Superior temporal gyrus (tissue), 1 donor: ENCODE data around the gene ASCL1.

ENCODE experiments used
- DNase-seq: peaks from one replicate; pipeline ENCODE4 v3.0.0-alpha.2; 2016; ENCODE audit errors: extremely low spot score

Gene ASCL1

DNA sequence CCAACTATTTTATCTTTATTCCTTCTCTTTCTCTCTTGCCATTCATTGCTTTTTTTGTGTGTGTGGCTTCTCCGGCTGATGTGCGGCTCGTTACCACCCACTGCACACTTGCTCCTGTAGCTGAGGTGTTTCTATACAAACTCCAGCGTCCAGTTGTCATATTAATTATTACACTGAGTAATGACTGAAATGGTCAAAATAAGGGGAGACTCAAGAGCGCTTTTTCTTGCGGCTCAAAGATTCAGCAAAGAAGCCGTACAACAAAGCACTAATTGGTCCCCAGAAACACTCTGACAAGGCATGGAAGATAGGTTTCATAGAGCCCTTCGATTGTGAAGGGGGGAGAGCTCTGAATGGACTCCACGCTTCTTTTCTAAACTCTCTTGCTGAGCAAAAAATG lies 5.6 kb upstream of the ASCL1 start:
- DNase-seq: no peak

DNA sequence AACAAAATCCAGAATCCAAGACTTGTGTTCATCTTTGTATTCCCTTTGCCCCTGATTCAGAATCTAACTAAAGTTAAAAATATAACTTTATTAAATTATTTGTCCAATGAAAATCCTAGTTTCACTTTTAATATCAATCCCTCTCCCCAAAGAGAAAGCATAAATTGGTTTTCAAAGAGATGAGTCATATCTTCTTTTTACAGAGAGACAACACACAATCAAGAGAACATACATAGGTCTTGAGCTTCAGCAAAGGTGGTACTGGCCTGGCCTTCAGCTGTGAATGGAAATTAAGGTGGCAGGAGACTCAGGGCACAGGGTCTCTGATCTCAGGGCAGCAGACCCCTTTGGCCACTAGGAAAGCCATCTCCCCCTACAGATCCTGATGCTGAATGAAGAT lies 4.3 kb upstream of the ASCL1 start:
- no peak for DNase-seq

- DNase-seq: no peak
Observed at GRCh38 chr12:102954134-102954533, 3.3 kb upstream of the ASCL1 start.

DNA sequence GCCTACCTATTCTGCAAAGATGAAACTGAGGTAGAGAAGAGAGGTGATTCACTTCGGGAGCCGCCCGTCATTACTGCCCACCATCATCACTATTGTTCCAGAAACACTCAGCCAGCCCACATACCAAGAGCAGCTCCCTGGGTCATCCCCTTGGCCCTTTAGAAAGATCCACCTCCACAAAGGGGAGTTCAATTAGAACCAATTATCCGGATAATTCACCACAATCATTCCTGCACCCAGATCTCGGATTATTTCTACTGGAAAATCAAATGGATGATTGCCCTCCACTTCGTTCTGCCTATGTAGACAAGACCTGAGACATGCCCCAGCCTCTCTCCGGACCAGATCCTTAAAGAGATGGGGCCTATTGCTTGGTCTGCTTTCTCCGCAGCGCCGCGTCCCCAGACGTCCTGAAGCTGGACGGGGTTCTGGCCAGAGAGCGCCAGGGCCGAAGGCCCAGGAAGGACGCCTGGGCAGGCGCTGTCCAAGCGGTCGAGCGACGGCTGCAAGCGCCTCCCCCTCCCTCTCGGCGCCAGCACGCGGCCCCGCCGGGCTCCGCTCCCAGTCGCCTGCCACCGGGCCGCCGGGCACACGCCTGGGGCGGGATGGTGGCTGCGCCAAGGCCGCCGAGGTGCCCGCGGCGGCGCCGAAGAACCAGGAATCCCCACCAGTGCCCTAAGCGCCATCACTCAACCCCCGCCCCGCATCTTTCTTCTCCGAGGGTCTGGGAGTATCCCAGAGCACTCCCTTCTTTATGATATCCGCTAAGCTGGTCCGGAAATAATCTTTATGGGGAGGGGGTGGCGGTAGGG lies 1.3 kb upstream of the ASCL1 start:
- no peak for DNase-seq

GRCh38 chr12:102956738-102957327 lies 641 bp upstream of the ASCL1 start:
- no peak for DNase-seq

DNA sequence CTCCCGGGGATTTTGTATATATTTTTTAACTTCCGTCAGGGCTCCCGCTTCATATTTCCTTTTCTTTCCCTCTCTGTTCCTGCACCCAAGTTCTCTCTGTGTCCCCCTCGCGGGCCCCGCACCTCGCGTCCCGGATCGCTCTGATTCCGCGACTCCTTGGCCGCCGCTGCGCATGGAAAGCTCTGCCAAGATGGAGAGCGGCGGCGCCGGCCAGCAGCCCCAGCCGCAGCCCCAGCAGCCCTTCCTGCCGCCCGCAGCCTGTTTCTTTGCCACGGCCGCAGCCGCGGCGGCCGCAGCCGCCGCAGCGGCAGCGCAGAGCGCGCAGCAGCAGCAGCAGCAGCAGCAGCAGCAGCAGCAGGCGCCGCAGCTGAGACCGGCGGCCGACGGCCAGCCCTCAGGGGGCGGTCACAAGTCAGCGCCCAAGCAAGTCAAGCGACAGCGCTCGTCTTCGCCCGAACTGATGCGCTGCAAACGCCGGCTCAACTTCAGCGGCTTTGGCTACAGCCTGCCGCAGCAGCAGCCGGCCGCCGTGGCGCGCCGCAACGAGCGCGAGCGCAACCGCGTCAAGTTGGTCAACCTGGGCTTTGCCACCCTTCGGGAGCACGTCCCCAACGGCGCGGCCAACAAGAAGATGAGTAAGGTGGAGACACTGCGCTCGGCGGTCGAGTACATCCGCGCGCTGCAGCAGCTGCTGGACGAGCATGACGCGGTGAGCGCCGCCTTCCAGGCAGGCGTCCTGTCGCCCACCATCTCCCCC lies 777 bp downstream of the ASCL1 start:
- DNase-seq: no peak

GRCh38 chr12:102958830-102959176 lies 1.3 kb downstream of the ASCL1 start:
- no peak for DNase-seq

GRCh38 chr12:102959391-102959790 lies 1.9 kb downstream of the ASCL1 start:
- no peak for DNase-seq

DNA sequence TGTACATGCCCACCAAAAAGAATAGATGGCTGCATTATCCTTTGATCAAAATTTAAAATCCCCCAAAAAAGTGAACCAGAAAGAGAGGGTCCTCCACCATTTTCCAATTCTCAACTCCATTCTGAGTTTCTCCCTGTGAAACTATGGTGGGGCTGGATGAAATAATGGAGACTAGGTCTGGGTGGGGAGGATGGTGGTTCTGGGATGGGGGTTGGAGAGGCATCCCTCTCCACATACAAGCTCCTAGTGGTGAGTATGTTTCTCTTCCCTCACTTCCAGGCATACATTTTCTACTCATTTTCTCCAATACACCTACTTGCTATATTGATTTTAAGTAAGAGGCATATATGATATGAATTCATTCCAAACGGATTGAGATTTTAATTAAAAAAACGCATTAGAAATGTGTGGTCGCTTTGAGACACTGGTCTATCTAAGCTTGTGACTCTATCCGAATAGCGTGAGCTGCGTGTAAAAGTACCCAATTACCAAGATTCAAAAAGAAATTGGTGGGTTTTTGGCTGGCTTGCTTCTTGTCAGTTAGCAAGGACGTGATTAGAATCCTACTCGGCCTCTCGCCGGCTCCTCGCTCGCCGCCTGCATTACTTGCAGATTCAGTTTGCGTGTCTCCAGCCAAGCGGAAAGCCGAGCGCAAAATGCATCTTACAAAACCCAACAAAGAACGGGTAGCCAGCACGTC lies 3.4 kb downstream of the ASCL1 start:
- DNase-seq: peak; percentile 70

DNA sequence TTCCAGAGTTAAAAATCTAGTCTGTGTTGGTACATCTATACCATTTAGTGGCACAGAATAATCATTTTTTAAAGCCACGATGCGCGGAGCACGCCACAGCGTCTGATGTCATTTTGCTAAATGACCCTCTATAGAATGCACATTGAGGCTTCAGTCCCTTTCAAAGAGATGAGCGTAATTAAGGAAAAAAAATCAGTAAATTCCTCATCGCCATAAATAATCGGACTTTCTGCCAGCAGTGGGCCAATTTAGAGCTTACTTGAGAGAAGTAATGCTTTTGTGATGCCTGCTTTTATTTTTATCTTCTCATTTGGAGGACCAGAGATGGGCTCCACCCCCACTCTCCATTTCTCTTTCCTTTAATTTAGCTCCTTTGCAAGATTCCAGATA lies 4.0 kb downstream of the ASCL1 start:
- no peak for DNase-seq

GRCh38 chr12:102962532-102962931 lies 5.1 kb downstream of the ASCL1 start:
- DNase-seq: no peak

DNA sequence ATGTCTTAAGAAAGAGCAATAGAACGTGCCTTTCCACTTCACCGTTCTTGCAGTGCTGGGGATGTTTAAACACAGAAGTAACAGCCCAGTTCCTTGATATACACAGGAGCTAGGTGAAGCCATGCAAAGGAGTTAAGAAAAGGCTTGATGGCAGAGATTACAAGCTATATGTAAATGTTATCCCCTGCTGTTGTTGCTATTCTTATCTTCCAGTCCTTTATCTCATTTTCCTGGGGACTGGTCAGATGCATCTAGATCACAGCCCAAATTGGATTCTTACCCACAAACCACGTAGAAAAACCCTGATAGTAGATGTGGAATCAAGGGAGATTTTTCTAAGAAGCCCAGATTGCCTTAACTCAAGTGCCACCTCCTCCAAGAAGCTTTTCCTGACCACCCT lies 5.5 kb downstream of the ASCL1 start:
- no peak for DNase-seq

- DNase-seq: no peak
Observed at GRCh38 chr12:102963796-102964195, 6.3 kb downstream of the ASCL1 start.

DNA sequence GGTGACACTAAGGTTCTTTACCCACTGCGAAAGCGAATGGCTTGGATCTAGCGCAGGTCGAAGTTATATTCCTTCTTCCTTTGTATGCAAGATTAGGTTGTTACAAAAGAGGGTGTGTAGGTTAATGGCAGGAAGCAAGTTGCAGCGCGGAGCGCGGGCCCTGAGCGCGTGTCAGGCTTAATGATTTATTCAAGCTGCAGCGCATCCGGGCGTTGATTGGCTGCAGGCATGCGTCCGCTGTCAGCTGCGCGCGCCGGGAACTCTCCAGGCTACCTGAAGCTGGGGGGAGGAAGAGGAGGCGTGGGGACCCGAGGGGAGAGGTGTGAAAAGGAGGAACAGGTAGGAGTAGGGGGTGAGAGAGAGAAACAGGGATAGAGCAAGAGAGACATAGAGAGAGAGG lies 7.4 kb downstream of the ASCL1 start:
- no peak for DNase-seq

DNA sequence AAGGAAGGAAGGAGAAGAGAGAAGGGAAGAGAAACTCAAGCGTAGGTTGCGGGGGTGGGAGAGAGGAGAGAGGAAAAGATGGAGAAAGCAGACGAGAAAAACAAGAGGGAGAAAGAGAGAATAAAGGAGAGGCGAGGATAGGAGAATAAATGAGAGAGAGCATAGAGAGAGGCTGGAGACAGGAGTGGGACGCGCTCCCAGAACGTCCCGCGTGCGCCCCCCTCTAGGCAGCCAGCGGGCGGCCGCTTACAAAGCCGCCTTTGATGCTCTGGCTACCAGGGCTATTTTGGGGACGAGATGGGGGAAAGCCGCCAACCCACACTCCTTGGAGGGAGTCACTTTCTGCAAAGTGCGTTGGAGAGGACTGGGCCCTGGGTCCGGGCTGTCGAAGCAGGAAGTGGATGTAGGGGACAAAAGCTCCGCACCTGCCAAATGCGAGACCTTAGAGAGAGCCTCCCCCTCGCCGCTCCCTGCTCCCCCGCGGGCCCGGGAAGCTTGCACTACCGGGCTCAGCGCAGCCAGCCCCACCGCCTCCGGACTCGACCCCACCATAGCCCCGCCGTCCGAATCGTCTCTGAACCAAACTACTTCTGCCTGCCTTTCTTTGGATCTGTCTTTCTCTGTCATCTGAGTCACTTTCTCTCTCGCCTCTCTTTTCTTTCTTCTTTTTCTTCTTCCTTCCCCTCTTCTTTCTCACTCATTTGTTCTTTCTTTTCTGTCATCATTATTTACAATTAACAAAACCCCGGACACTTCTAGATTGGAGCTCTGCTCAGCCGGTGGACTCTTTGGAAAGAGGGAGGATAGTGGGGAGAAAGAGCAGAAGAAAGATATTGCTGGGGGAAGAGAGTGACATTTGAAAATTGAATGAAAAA lies 8.0 kb downstream of the ASCL1 start:
- no peak for DNase-seq

DNA sequence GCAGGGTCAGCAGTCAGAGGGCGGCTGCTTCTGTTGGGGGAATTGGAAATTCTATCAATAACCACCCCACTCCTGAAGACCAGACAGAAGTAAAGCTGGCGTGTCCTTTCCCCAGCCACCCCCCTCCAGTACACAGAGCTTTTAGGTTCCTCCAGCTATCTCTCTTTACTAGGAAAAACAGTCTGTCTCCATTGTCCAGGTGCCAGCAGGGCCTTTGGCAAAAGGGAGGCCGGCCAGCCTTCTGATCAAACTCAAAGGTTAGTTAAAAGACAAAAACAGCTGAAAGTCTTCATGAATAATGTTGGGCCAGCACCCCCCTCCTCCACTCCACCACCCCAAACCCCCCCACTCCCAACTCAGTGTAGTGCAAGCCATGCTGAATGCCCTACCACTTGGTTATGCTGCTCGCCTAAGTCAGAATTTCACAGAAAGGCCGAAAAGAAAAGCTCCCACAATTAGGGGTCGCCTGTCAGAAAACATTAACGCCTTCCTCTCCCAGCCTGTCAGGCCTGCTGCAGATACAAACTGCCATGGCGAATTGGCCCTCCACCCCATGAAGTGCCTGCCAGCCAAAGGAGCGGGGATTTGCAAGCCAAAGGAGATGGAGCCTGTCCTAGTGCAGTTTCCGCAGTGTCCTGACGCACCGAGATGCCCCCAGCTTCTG lies 8.9 kb downstream of the ASCL1 start:
- DNase-seq: no peak

DNA sequence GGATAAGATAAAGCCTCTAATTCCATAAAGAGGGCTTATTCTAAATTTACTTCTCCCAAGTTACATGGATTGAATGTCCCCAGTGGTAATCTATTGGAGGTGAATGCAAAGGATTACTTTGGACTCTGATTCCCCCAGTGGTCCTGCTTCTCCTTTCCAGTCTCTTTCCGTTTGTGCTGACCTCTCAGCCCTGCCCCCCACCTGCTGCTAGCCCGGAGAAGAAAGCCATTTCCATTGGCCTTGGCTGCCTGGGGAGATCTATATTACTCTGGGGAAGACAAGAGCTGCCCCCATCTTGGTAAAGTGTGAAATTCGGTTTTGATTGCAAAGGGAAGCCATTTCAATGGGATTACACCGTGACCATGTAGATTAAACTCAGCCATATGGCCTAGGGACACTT lies 13.3 kb downstream of the ASCL1 start:
- DNase-seq: no peak

DNA sequence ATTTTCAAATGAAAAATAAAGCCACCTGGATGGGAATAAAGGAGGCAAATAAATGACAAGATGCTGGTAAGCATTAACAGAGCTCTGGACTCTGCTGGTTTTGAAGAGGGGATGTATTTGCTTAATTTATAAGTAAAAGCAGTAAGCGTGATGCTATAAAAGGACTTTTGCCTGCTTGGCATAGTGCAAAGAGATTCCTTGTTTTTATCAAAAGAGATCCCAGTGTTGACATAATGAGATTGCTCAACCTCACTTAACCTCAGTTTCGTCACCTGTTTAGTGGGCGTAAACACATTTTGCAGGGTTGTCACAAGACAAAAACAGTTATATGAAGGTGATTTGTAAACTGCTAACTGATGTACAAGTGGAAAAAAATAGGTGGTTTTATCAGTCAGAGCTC lies 13.8 kb downstream of the ASCL1 start:
- no peak for DNase-seq

DNA sequence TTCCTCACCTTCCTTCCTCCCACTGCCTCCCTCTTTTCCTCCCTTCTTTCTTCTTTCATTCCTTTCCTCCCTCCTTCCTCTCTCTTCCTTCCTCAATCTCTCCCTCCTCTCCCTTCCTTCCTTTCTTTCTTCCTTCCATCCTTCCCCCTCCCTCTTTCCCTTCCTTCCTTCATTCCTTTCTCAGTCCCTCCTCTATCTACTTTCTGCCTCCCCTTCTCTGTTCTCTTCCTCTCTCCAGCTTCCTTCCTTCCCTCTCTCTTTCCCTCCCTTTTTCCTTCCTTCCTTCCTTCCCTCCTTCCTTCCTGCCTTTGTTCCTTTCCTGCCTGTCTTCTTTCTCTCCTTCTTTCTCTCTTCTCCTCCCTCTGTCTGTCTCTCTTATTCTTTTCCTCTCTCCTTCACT lies 16.1 kb downstream of the ASCL1 start:
- DNase-seq: no peak

GRCh38 chr12:102976609-102977280 lies 19.3 kb downstream of the ASCL1 start:
- no peak for DNase-seq
